HFFc6 (cell line): ENCODE data around the gene CARD19. TPM values are rescaled to one million over a fixed set of nuclear protein-coding genes. Genes with fewer than 3 reads are reported as not detected.

ENCODE experiments used
- DNase-seq: peaks from one replicate; pipeline ENCODE4 v3.0.0-alpha.2; 2018
- H3K27ac Mint-ChIP-seq: 2 replicates; pipeline ENCODE4 v1.8.0; 2020; ENCODE audit warnings: mild to moderate bottlenecking, mixed read lengths
- H3K27me3 Mint-ChIP-seq: 2 replicates; pipeline ENCODE4 v1.8.0; 2021; ENCODE audit warnings: mild to moderate bottlenecking, moderate library complexity, mixed read lengths; ENCODE audit not compliant: insufficient read depth
- H3K36me3 Mint-ChIP-seq: 2 replicates; pipeline ENCODE4 v1.8.0; 2021; ENCODE audit warnings: low read depth, mixed read lengths
- H3K4me1 Mint-ChIP-seq: 2 replicates; pipeline ENCODE4 v1.8.0; 2020; ENCODE audit warnings: low read depth, mixed read lengths
- H3K4me3 Mint-ChIP-seq: 2 replicates; pipeline ENCODE4 v1.8.0; 2020; ENCODE audit warnings: mild to moderate bottlenecking, moderate library complexity, mixed read lengths
- H3K9me3 Mint-ChIP-seq: 2 replicates; pipeline ENCODE4 v1.8.0; 2020; ENCODE audit warnings: mild to moderate bottlenecking, mixed read lengths
- CTCF ChIP-seq: fragments of 200-600 bp; sonication (generic); IDR thresholded peaks from 2 replicates; pipeline ENCODE4 v1.5.0; 2021; ENCODE audit warnings: antibody characterized with exemption, mild to moderate bottlenecking
- total RNA-seq, 6 experiments: library from RNA; stranded (reverse); fragmentation: NEBNext Ultra II Directional; extraction: Animal tissue kit (Norgen Biotek cat#: 25700); gene quantifications; 2 replicates in 1 of 6; 3 replicates in 5 of 6; pipeline ENCODE4 v1.2.3, GENCODE V29; 2021

Gene CARD19
- total RNA-seq, 6 experiments from 2014 or later, result 35.3 to 40.6 (median 37.9) TPM

- no peaks in the 10 kb centered on the region for H3K36me3 Mint-ChIP-seq
- no peak overlapping the region for H3K4me3 Mint-ChIP-seq
- no peak for TF ChIP-seq CTCF
- H3K4me1 Mint-ChIP-seq, result peaks cover 5% of the 10 kb centered on the region; the same call in 1 of the 2 replicates
- no peaks in the 10 kb centered on the region for H3K9me3 Mint-ChIP-seq
- peaks cover 5% of the 10 kb centered on the region for H3K27me3 Mint-ChIP-seq
- DNase-seq, result no peak
- no peak overlapping the region for H3K27ac Mint-ChIP-seq
These were observed 18.6 kb upstream of the CARD19 start for GRCh38 chr9:93077367-93077766.

GRCh38 chr9:93077811-93078210 lies 18.2 kb upstream of the CARD19 start:
- DNase-seq, result no peak
- no peak overlapping the region for H3K27ac Mint-ChIP-seq
- peaks cover under 1% of the 10 kb centered on the region; the same call in 1 of the 2 replicates for H3K4me1 Mint-ChIP-seq
- no peaks in the 10 kb centered on the region for H3K36me3 Mint-ChIP-seq
- no peaks in the 10 kb centered on the region for H3K9me3 Mint-ChIP-seq
- peaks cover 2% of the 10 kb centered on the region; the same call in 1 of the 2 replicates for H3K27me3 Mint-ChIP-seq
- TF ChIP-seq CTCF, result no peak
- H3K4me3 Mint-ChIP-seq, result no peak overlapping the region

GRCh38 chr9:93079371-93079770 lies 16.6 kb upstream of the CARD19 start:
- H3K4me3 Mint-ChIP-seq, result no peak overlapping the region
- no peaks in the 10 kb centered on the region for H3K36me3 Mint-ChIP-seq
- no peak for TF ChIP-seq CTCF
- H3K9me3 Mint-ChIP-seq, result no peaks in the 10 kb centered on the region
- no peak for DNase-seq
- peaks cover 5% of the 10 kb centered on the region; the same call in 1 of the 2 replicates for H3K27me3 Mint-ChIP-seq
- H3K27ac Mint-ChIP-seq, result no peak overlapping the region
- no peaks in the 10 kb centered on the region for H3K4me1 Mint-ChIP-seq

- H3K4me1 Mint-ChIP-seq, result no peaks in the 10 kb centered on the region
- no peak overlapping the region for H3K27ac Mint-ChIP-seq
- H3K27me3 Mint-ChIP-seq, result peaks cover 5% of the 10 kb centered on the region; the same call in 1 of the 2 replicates
- no peaks in the 10 kb centered on the region; the same call in 1 of the 2 replicates for H3K9me3 Mint-ChIP-seq
- no peaks in the 10 kb centered on the region for H3K36me3 Mint-ChIP-seq
- no peak overlapping the region for H3K4me3 Mint-ChIP-seq
- no peak for TF ChIP-seq CTCF
- no peak for DNase-seq
These were observed 15.6 kb upstream of the CARD19 start for GRCh38 chr9:93080406-93080805.

GRCh38 chr9:93081081-93081529 lies 14.9 kb upstream of the CARD19 start:
- no peaks in the 10 kb centered on the region for H3K36me3 Mint-ChIP-seq
- peaks cover 6% of the 10 kb centered on the region; the same call in 1 of the 2 replicates for H3K9me3 Mint-ChIP-seq
- TF ChIP-seq CTCF, result no peak
- no peaks in the 10 kb centered on the region for H3K4me1 Mint-ChIP-seq
- no peak overlapping the region; the same call in 1 of the 2 replicates for H3K27ac Mint-ChIP-seq
- no peak for DNase-seq
- no peak overlapping the region for H3K4me3 Mint-ChIP-seq
- H3K27me3 Mint-ChIP-seq, result peaks cover 5% of the 10 kb centered on the region; the same call in 1 of the 2 replicates
